H1 (cell line): ENCODE data around the gene BRPF3. TPM values are rescaled to one million over a fixed set of nuclear protein-coding genes. Genes with fewer than 3 reads are reported as not detected.

ENCODE experiments used
- ATF3 ChIP-seq: IDR thresholded peaks from 2 replicates; pipeline ENCODE4 v1.6.1; 2011; ENCODE audit warnings: low read depth, mild to moderate bottlenecking, low read length; ENCODE audit not compliant: insufficient read depth
- CHD2 ChIP-seq: IDR thresholded peaks from 2 replicates; pipeline ENCODE4 v1.6.1; 2012; ENCODE audit warnings: low read length, improper control_type of control experiment
- SP2 ChIP-seq: IDR thresholded peaks from 2 replicates; pipeline ENCODE4 v1.6.1; 2012; ENCODE audit warnings: mild to moderate bottlenecking, low read length, inconsistent platforms
- ZNF274 ChIP-seq: IDR thresholded peaks from 2 replicates; pipeline ENCODE4 v1.7.0; 2012; ENCODE audit warnings: low read length, borderline replicate concordance; ENCODE audit errors: extremely low read depth
- polyA plus RNA-seq, 7 experiments: library from polyadenylated mRNA; depleted of rRNA in 3 of 7; stranded (reverse) in 5 of 7; unstranded in 2 of 7; fragments of >200 nt in 5 of 7; fragments of 200-250 nt in 2 of 7; gene quantifications; 1 replicate in 5 of 7; 2 replicates in 1 of 7; 4 replicates in 1 of 7; pipeline versions ENCODE4 v1.2.1 to v1.2.3, GENCODE V29; 2011 to 2013; ENCODE audit warnings: missing spikeins in 2 of 7, mixed read lengths in 2 of 7
- total RNA-seq: library from RNA; stranded (reverse); fragmentation: NEBNext Ultra II Directional; extraction: Animal tissue kit (Norgen Biotek cat#: 25700); gene quantifications from 2 replicates; pipeline ENCODE4 v1.2.1, GENCODE V29; 2021

BRPF3 gene
- total and polyA plus RNA-seq, 2 of the 8 experiments (the other 6 are each of a cell fraction or from before 2014, with no cell fraction given), result 26.0 to 37.5 TPM

DNA sequence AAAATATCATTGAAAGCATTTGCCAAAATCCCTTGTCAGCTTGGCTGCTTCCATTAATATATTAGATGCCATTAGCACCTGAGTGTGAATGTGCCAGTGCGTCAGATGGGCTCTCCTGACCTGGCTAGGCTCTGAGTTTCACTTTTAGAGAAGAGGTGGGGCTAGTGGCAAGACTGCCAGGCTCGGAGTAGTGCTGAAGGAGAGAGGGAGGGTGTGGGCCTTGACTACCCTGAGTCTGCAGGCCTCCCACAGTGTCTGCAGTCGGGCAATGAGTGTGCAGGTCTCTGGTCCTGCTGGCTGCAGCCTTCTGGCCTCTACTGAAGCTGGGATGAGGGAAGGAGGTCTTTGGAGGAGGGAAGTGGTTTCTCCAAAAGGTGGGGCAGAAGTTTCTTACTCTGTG lies 38.8 kb downstream of the BRPF3 start (continued):
- TF ChIP-seq ATF3, result no peak
- TF ChIP-seq ZNF274, result no peak
- TF ChIP-seq CHD2, result no peak
- no peak for TF ChIP-seq SP2
